Esophagus muscularis mucosa (tissue), 3 donors: ENCODE results near the gene TIMP2.

Source experiments
- CTCF ChIP-seq, 3 experiments: fragments of 200-600 bp in 2 of 3; fragments of 450-650 bp in 1 of 3; sonication (generic) in 2 of 3; IDR thresholded peaks; one replicate each; pipeline ENCODE4 v1.5.1; 2017 to 2019; ENCODE audit warnings: antibody characterized with exemption in 3 of 3, mild to moderate bottlenecking in 2 of 3, moderate library complexity in 1 of 3
- POLR2A ChIP-seq: fragments of 450-650 bp; IDR thresholded peaks from one replicate; pipeline ENCODE4 v1.6.1; 2017; ENCODE audit warnings: antibody characterized with exemption, moderate library complexity, mild to moderate bottlenecking, low read depth
- POLR2AphosphoS5 ChIP-seq, 2 donors: sonication (generic); formaldehyde crosslinking; IDR thresholded peaks; one replicate each; pipeline ENCODE4 v1.6.1; 2017; ENCODE audit warnings: antibody characterized with exemption in 2 of 2

- TF ChIP-seq CTCF (IDR thresholded peaks at IDR 0.05) (no peak), POLR2A (no peak), POLR2AphosphoS5 (IDR thresholded peaks at IDR 0.05) (no peak)
Measured at GRCh38 chr17:78821961-78822360, 103.2 kb downstream of the TIMP2 start.
